H9 (cell line): ENCODE data around the gene PPM1M. TPM values are rescaled to one million over a fixed set of nuclear protein-coding genes. Genes with fewer than 3 reads are reported as not detected.
A peak's percentile ranks its signal among the peaks of the same experiment; 100 is the strongest.

Experiments
- DNase-seq: peaks from one replicate; pipeline ENCODE4 v3.0.0-alpha.2; 2017
- H2AFZ ChIP-seq: one replicate; pipeline ENCODE4 v1.6.1; 2013; ENCODE audit warnings: mild to moderate bottlenecking, low read length, control low read depth, moderate library complexity
- H2AK5ac ChIP-seq: 2 replicates; pipeline ENCODE4 v1.6.1; 2013; ENCODE audit warnings: low read length, control low read depth, mixed read lengths; ENCODE audit not compliant: insufficient read length
- H2BK120ac ChIP-seq: one replicate; pipeline ENCODE4 v1.6.1; 2013; ENCODE audit warnings: low read depth, mild to moderate bottlenecking, low read length, control low read depth, inconsistent platforms; ENCODE audit not compliant: poor library complexity, severe bottlenecking
- H2BK12ac ChIP-seq: 2 replicates; pipeline ENCODE4 v1.6.1; 2013; ENCODE audit warnings: low read length, control low read depth, mixed read lengths, low read depth; ENCODE audit not compliant: insufficient read length
- H2BK15ac ChIP-seq: 2 replicates; pipeline ENCODE4 v1.6.1; 2013; ENCODE audit warnings: low read depth, low read length, control low read depth
- H2BK20ac ChIP-seq: one replicate; pipeline ENCODE4 v1.6.1; 2013; ENCODE audit warnings: low read depth, mild to moderate bottlenecking, low read length, control low read depth, inconsistent platforms; ENCODE audit not compliant: poor library complexity, severe bottlenecking
- H2BK5ac ChIP-seq: 2 replicates; pipeline ENCODE4 v1.6.1; 2013; ENCODE audit warnings: low read length, control low read depth, mixed read lengths; ENCODE audit not compliant: insufficient read length
- H3K14ac ChIP-seq: 2 replicates; pipeline ENCODE4 v1.6.1; 2013; ENCODE audit warnings: low read length, control low read depth; ENCODE audit not compliant: insufficient read depth
- H3K18ac ChIP-seq: 2 replicates; pipeline ENCODE4 v1.6.1; 2013; ENCODE audit warnings: low read depth, mild to moderate bottlenecking, mixed read lengths, low read length, control low read depth; ENCODE audit not compliant: insufficient read length
- H3K23ac ChIP-seq: 2 replicates; pipeline ENCODE4 v1.6.1; 2013; ENCODE audit warnings: low read length, control low read depth, mixed read lengths, low read depth; ENCODE audit not compliant: insufficient read length
- H3K23me2 ChIP-seq: 2 replicates; pipeline ENCODE4 v1.6.1; 2013; ENCODE audit warnings: low read depth, mild to moderate bottlenecking, mixed read lengths, low read length, control low read depth; ENCODE audit not compliant: insufficient read length, poor library complexity, severe bottlenecking
- H3K27ac ChIP-seq: 2 replicates; pipeline ENCODE4 v1.5.1; 2013; ENCODE audit warnings: low read length, control low read depth, mixed read lengths, low read depth; ENCODE audit not compliant: insufficient read length
- H3K27me3 ChIP-seq: 2 replicates; pipeline ENCODE4 v1.6.1; 2013; ENCODE audit warnings: low read length, control low read depth, inconsistent platforms; ENCODE audit not compliant: insufficient read depth
- H3K4ac ChIP-seq: 2 replicates; pipeline ENCODE4 v1.6.1; 2013; ENCODE audit warnings: low read depth, mild to moderate bottlenecking, control low read depth, inconsistent platforms, low read length, moderate library complexity
- H3K4me1 ChIP-seq: 2 replicates; pipeline ENCODE4 v1.6.1; 2013; ENCODE audit warnings: low read length, control low read depth, inconsistent platforms; ENCODE audit not compliant: insufficient read depth
- H3K4me2 ChIP-seq: 2 replicates; pipeline ENCODE4 v1.6.1; 2013; ENCODE audit warnings: low read length, control low read depth, mixed read lengths; ENCODE audit not compliant: insufficient read length, insufficient read depth
- H3K56ac ChIP-seq: 2 replicates; pipeline ENCODE4 v1.6.1; 2013; ENCODE audit warnings: low read depth, mild to moderate bottlenecking, mixed read lengths, low read length, control low read depth; ENCODE audit not compliant: insufficient read length
- H3K79me1 ChIP-seq: 2 replicates; pipeline ENCODE4 v1.6.1; 2013; ENCODE audit warnings: low read depth, mild to moderate bottlenecking, moderate library complexity, low read length, control low read depth, inconsistent platforms; ENCODE audit not compliant: insufficient read depth, poor library complexity, severe bottlenecking
- H3K79me2 ChIP-seq: 2 replicates; pipeline ENCODE4 v1.6.1; 2013; ENCODE audit warnings: low read length, control low read depth, inconsistent platforms; ENCODE audit not compliant: insufficient read depth
- H3K9ac ChIP-seq: 2 replicates; pipeline ENCODE4 v1.6.1; 2013; ENCODE audit warnings: low read length, control low read depth, mixed read lengths; ENCODE audit not compliant: insufficient read length; ENCODE audit errors: extremely low read depth
- H3K9me3 ChIP-seq: one replicate; pipeline ENCODE4 v1.6.1; 2013; ENCODE audit warnings: low read depth, low read length, inconsistent platforms; ENCODE audit not compliant: control insufficient read depth
- H3T11ph ChIP-seq: one replicate; pipeline ENCODE4 v1.6.1; 2013; ENCODE audit warnings: mild to moderate bottlenecking, low read length, control low read depth, inconsistent platforms
- H4K20me1 ChIP-seq: one replicate; pipeline ENCODE4 v1.6.1; 2013; ENCODE audit not compliant: control insufficient read depth, insufficient read length, insufficient read depth
- H4K5ac ChIP-seq: 2 replicates; pipeline ENCODE4 v1.6.1; 2013; ENCODE audit warnings: low read depth, mild to moderate bottlenecking, mixed read lengths, low read length, control low read depth; ENCODE audit not compliant: insufficient read length
- H4K8ac ChIP-seq: replicated peaks from 2 replicates; pipeline ENCODE4 v1.6.1; 2013; ENCODE audit warnings: low read length, control low read depth, mixed read lengths, low read depth; ENCODE audit not compliant: insufficient read length
- H4K91ac ChIP-seq: 2 replicates; pipeline ENCODE4 v1.6.1; 2013; ENCODE audit warnings: low read depth, mild to moderate bottlenecking, moderate library complexity, mixed read lengths, low read length, control low read depth; ENCODE audit not compliant: insufficient read length
- H3K27ac Mint-ChIP-seq, 3 experiments: 2 replicates in 2 of 3; 3 replicates in 1 of 3; pipeline ENCODE4 v1.8.0; 2020 to 2021; ENCODE audit warnings: mixed read lengths in 3 of 3, mild to moderate bottlenecking in 1 of 3, moderate library complexity in 1 of 3
- H3K27me3 Mint-ChIP-seq: 2 replicates; pipeline ENCODE4 v1.8.0; 2021; ENCODE audit warnings: low read depth, mild to moderate bottlenecking, moderate library complexity, mixed read lengths
- H3K36me3 Mint-ChIP-seq, 3 experiments: 2 replicates in 2 of 3; 3 replicates in 1 of 3; pipeline ENCODE4 v1.8.0; 2020 to 2021; ENCODE audit warnings: low read depth in 3 of 3, mixed read lengths in 3 of 3; ENCODE audit not compliant: insufficient read depth in 1 of 3
- H3K4me1 Mint-ChIP-seq, 2 experiments: 2 replicates each; pipeline ENCODE4 v1.8.0; 2020; ENCODE audit warnings: mixed read lengths in 2 of 2
- H3K4me3 Mint-ChIP-seq, 2 experiments: 2 replicates in 1 of 2; 3 replicates in 1 of 2; pipeline ENCODE4 v1.8.0; 2020 to 2021; ENCODE audit warnings: mild to moderate bottlenecking in 2 of 2, mixed read lengths in 2 of 2, moderate library complexity in 1 of 2
- H3K9me3 Mint-ChIP-seq, 2 experiments: 2 replicates in 1 of 2; 3 replicates in 1 of 2; pipeline ENCODE4 v1.8.0; 2020; ENCODE audit warnings: mild to moderate bottlenecking in 2 of 2, mixed read lengths in 2 of 2, moderate library complexity in 1 of 2
- WGBS: extraction: QIAGEN DNeasy Blood & Tissue Kit; methylation state at CpG from one replicate; pipeline ENCODE4 v1.1.7; 2013; ENCODE audit warnings: missing lambda C conversion rate, low lambda C conversion rate, mixed read lengths; ENCODE audit not compliant: insufficient read length; ENCODE audit errors: extremely low coverage; 5-methylcytosine and 5-hydroxymethylcytosine counted together
- total RNA-seq: library from RNA; stranded (reverse); gene quantifications from 2 replicates; pipeline ENCODE4 v1.2.1, GENCODE V29; 2021
- TF ChIP-seq, protein P1 (sequence below): fragments of 200-600 bp; sonication (generic); conservative IDR thresholded peaks from 3 replicates; pipeline ENCODE4 v1.8.0; 2021; ENCODE audit warnings: antibody characterized with exemption, mild to moderate bottlenecking

Gene PPM1M
- total RNA-seq, 1 experiment from 2014 or later: 7.4 TPM

DNA sequence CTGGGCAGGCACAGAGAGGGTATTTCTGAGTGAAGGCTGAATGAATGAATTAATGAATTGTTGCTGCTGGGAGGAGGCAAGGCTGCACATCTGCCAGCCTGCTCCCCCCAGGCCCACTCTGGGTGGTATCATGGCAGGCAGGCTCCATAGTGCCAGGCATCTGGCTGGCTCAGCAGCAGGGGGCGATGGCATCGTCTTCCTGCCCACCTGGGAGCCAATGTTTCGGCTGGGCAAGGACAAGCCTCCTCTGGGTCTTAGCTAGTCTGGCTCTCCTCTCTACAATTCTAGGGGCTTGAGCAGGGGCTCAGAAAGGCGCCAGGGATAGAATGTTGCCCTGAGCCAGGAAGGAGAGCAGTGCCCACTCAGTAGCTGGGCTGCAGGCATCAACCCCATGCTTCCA is 18.4 kb upstream of the PPM1M start:
- no peak overlapping the region for H3K4me2 ChIP-seq
- no peak overlapping the region for H3K14ac ChIP-seq
- H3K4me1 ChIP-seq: no peaks in the 10 kb centered on the region
- no peak overlapping the region for H4K91ac ChIP-seq
- no peak overlapping the region for H4K5ac ChIP-seq
- H3K27ac Mint-ChIP-seq: no peak overlapping the region
- H2BK5ac ChIP-seq: no peak overlapping the region
- no peaks in the 10 kb centered on the region for H4K20me1 ChIP-seq
- H3K4me3 Mint-ChIP-seq: no peak overlapping the region
- no peak overlapping the region for H3K27ac ChIP-seq
- no peak overlapping the region for H2AK5ac ChIP-seq
- H3K56ac ChIP-seq: no peak overlapping the region
- TF ChIP-seq, protein P1, sequence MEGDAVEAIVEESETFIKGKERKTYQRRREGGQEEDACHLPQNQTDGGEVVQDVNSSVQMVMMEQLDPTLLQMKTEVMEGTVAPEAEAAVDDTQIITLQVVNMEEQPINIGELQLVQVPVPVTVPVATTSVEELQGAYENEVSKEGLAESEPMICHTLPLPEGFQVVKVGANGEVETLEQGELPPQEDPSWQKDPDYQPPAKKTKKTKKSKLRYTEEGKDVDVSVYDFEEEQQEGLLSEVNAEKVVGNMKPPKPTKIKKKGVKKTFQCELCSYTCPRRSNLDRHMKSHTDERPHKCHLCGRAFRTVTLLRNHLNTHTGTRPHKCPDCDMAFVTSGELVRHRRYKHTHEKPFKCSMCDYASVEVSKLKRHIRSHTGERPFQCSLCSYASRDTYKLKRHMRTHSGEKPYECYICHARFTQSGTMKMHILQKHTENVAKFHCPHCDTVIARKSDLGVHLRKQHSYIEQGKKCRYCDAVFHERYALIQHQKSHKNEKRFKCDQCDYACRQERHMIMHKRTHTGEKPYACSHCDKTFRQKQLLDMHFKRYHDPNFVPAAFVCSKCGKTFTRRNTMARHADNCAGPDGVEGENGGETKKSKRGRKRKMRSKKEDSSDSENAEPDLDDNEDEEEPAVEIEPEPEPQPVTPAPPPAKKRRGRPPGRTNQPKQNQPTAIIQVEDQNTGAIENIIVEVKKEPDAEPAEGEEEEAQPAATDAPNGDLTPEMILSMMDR: 0 out of 3 replicates have a peak, but pooled peaks have one; percentile 18
- H3K79me2 ChIP-seq: no peaks in the 10 kb centered on the region
- no peak overlapping the region for H2BK20ac ChIP-seq
- no peak overlapping the region for H3K18ac ChIP-seq
- H2BK15ac ChIP-seq: no peak overlapping the region
- peak; percentile 23 for DNase-seq
- no peak overlapping the region for H2AFZ ChIP-seq
- H3K9me3 ChIP-seq: no peaks in the 10 kb centered on the region
- peaks cover 12 to 27% (median 22%) of the 10 kb centered on the region in 3 experiments for H3K36me3 Mint-ChIP-seq
- no peak overlapping the region for H3K23ac ChIP-seq
- no peaks in the 10 kb centered on the region; a peak in 2 of 5 replicates for H3K9me3 Mint-ChIP-seq
- no peak overlapping the region for H2BK120ac ChIP-seq
- no peak overlapping the region for H3T11ph ChIP-seq
- H3K23me2 ChIP-seq: no peaks in the 10 kb centered on the region
- H3K27me3 ChIP-seq: no peaks in the 10 kb centered on the region
- no peaks in the 10 kb centered on the region; the same call in none of the 2 replicates for H3K27me3 Mint-ChIP-seq
- no peak overlapping the region for H3K4ac ChIP-seq
- no peak overlapping the region for H3K9ac ChIP-seq
- peaks cover 0 to 14% of the 10 kb centered on the region in 2 experiments; a peak in 3 of 4 replicates for H3K4me1 Mint-ChIP-seq
- H2BK12ac ChIP-seq: no peak overlapping the region
- no CpG with 5 or more reads among the region's 4 CpGs for WGBS
- no peak overlapping the region for H4K8ac ChIP-seq
- no peaks in the 10 kb centered on the region for H3K79me1 ChIP-seq
